Skeletal muscle cell (primary cell): ENCODE results near the gene DDX46.
"Not testable (repeated sequence)": the region's sequence is repeated elsewhere in the genome, so short reads cannot be mapped to it uniquely, and the experiment has no call there.

Experiments used
- DNase-seq: peaks from one replicate; pipeline ENCODE4 v3.0.0-alpha.2; 2010; ENCODE audit warnings: low read depth
- H3K4me3 ChIP-seq: 2 replicates; pipeline ENCODE4 v1.5.1; 2011; ENCODE audit warnings: low read depth, mild to moderate bottlenecking, control low read depth, low read length, moderate library complexity

The DDX46 gene

DNA sequence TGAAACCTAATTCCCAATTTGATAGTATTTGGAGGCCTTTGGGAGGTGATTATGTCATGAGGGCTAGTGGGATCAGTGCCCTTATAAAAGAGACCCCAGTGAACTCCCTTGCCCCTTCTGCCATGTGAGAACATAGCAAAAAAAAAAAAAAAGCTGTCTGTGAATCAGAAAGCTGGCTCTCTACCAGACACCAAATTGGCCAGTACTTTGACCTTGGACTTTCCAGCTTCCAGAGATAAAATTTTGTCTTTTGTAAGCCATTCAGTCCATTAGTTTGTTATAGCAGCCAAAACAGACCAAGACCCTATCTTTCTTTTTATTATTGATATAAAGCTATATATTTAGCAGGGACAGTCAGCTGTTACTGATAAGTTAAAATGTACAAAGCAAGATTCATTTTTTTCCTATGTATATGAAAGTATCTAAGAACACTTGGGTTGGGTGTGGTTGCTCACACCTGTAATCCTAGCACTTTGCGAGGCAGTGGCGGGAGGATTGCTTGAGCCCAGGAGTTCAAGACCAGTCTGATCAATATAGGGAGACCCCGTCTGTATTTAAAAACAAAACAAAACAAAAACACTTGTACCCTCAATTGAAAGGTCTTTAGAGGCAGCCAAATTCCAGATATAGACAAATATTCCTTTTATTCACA is 79.1 kb downstream of the DDX46 start:
- no peak overlapping the region for H3K4me3 ChIP-seq
- DNase-seq, result no peak

DNA sequence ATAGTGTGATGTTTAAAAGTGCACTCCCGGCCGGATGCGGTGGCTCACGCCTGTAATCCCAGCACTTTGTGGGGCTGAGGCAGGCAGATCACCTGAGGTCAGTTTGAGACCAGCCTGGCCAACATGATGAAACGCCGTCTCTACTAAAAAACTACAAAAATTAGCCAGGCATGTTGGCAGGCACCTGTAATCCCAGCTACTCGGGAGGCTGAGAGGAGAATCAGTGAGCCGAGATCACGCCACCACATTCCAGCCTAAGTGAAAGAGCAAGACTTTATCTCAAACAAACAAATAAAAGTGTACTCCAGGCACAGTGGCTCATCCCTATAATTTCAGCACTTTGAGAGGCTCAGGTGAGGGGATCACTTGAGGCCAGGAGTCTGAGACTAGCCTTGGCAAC is 79.8 kb downstream of the DDX46 start:
- DNase-seq, H3K4me3 ChIP-seq: not testable (repeated sequence)

- H3K4me3 ChIP-seq, result no peak overlapping the region
- no peak for DNase-seq
These were observed 82.2 kb downstream of the DDX46 start for GRCh38 chr5:134840811-134841210.

DNA sequence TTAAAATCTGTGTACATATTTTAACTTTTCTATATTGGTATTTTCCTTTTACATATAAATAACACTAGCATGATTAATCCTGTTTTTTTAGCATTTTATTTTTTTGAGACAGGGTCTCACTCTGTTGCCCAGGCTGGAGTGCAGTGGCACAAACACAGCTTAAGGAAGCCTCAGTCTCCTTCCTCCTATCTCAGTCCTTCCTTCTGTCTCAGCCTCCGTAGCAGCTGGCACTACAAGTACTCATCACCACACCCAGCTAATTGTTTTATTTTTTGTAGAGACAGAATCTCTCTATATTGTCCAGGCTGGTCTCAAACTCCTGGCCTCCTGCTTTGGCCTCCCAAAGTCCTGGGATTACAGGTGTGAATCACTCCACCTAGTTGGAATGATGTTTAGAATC is 85.7 kb downstream of the DDX46 start:
- DNase-seq, result no peak
- H3K4me3 ChIP-seq, result no peak overlapping the region

- DNase-seq, result no peak
- H3K4me3 ChIP-seq, result peak overlapping the region; percentile 89
These were observed 86.8 kb downstream of the DDX46 start for GRCh38 chr5:134845335-134845851.

DNA sequence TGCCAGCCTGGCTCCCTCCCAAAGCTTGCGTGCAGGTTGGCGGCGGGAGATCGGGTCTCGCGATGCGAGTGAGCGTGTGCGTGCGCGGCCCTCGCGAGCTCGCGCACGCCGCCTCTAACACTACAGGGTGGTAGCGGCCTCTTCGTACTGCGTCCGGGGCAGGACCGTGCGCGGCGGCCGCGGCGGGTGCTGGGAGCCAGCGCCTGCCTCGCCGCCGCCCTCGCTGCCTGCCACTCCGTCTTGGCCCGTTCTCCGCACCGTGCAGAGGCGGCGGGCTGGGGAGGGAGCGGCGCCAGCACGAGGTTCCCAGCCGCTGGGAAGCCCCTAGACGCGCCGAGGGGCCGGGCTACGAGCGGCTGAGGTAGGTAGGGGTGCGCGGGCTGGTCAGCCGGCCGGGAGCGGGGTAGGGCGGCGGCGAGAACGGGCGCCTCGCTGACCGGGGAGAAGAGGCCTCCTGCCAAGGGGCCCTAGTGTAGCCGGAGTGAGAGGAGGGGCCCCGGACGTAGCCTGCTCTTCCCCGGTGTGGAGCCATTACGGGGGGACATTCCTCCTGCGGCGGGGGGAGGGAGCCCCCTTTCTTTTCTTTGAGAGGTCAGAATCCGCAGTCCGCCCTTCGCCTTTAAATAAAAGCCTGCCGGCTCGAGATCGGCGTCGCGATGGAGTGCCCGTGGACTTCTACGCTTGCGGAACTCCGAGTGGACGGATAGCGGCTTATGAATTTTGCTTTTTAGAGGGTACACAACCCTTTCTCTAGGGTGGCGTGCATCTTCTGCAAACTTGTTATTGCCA is 87.5 kb downstream of the DDX46 start, which contains the start of gene C5orf24:
Gene C5orf24 (plus strand): TSS at position 117 of the 789 bp plus-strand sequence. CDS start 8,933 bp downstream, outside the sequence.
- peak; percentile 90 for DNase-seq
- H3K4me3 ChIP-seq, result peak within 1 kb of the TSS; percentile 89

GRCh38 chr5:134846641-134846960 is 88.0 kb downstream of the DDX46 start:
- H3K4me3 ChIP-seq, result peak overlapping the region; percentile 89
- no peak for DNase-seq

GRCh38 chr5:134849434-134849933 is 90.9 kb downstream of the DDX46 start:
- H3K4me3 ChIP-seq, DNase-seq: not testable (repeated sequence)

DNA sequence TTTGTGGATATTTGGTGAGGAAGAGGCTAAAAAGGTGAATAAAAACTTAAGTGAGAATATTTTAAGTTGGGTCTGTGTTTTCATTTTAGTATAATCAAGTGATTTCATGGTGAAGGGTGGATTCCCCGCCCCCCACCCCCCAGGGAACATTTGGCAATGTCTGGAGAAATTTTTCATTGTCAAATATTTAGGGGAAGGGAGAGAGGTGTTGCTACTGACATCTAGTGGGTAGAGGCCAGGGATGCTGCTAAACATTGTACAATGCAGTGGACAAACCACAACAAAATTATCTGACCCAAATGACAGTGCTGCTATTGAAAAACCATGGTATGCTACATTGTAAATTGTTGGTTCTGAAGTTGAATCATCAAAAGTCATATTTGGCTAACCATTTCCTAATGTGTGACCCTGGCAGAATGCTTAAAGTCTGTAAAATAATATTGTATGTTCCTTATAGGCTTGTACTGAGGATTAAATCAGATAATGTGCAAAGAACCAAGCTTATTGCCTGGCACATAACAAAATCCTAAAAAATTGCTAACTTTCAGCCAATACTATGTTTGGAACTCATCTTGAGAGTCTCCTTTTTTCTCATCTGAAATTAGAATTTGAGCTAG is 92.8 kb downstream of the DDX46 start:
- H3K4me3 ChIP-seq, result no peak overlapping the region
- DNase-seq, result peak; percentile 21

DNA sequence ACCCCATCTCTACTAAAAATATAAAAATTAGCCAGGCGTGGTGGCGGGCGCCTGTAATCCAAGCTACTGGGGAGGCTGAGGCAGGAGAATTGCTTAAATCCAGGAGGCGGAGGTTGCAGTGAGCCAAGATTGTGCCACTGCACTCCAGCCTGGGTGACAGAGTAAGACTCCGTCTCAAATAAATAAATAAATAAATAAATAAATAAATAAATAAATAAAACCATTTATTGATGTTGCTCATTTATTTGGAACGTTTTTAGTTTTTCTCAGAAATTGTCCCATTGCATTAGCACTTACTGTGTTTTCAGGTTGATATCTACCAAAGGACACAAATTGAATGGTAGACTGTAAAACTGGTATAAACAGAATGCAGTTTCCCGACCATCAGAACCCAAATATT is 97.9 kb downstream of the DDX46 start:
- not testable (repeated sequence) for DNase-seq, H3K4me3 ChIP-seq

DNA sequence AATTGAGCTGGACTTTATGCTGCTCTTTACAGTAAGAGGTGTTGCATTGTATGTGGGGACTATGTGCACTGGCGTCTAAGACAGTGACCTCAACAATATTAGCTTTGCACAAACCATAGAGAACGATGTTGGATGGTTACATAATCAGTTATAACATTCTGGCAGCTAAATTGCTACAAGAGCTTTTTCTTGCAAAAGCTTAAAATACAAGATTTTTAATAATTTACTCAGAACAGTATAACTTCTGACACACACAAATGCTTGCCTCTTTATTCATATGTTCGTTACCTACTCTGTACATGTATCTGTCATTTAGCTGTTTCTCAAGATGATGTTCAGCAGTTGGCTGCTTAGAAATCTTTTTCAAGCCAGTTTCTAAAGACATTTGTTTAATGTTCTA is 98.8 kb downstream of the DDX46 start:
- H3K4me3 ChIP-seq, result no peak overlapping the region
- DNase-seq, result no peak

DNA sequence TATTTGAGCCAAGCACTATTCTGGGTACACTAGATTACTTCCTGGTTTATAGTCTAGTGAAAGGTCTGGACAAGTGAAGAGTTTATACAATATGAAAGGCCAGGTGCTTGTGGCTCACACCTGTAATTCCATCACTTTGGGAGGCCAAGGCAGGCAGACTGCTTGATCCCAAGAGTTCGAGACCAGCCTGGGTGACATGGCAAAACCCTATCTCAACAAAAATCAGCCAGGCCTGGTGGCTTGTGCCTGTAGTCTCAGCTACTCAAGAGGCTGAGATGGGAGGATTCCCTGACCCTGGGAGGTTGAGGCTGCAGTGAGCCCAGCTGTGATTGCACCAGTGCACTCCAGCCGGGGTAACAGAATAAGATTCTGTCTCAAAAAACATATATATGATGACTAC is 106.1 kb downstream of the DDX46 start:
- H3K4me3 ChIP-seq, result no peak overlapping the region
- no peak for DNase-seq

GRCh38 chr5:134873494-134873893 is 114.9 kb downstream of the DDX46 start:
- peak overlapping the region; percentile 83 for H3K4me3 ChIP-seq
- no peak for DNase-seq

DNA sequence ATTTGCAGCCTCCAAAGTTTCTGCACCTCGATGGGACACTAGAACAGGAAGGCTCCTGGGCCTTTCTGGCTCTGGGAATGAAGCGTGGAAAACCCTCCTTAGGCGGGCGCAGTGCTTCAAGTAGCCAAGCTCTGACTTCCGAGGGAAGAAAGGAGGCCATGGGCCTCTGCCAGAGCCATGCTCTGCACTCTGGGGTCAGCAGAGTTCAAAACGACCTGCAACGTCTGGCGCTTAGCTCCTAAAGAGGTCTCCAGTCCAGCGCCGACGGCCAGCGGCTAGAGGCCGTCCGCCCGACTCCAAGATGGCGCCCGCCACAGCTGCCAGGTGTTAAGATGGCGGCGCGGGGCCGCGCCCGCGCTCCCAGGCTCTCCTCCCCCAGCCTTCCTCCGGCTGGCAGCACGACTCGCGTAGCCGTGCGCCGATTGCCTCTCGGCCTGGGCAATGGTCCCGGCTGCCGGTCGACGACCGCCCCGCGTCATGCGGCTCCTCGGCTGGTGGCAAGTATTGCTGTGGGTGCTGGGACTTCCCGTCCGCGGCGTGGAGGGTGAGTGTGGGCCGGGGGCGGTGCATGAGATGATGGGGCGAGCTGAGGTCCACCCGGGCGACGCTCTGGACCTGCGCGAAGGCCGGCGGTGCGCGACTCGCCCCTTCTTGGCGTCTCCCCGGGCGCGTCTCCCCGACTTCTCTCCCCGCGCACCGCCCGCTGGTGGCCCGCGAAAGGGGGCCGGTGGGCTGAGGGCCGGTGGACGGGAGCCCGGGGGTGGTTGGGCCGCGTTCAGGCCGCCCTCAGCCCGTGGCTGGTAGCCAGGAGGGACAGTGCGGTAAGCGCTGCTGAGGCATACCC is 115.6 kb downstream of the DDX46 start, which contains the start of gene TXNDC15:
Gene TXNDC15 (plus strand): TSS at position 385 of the 844 bp plus-strand sequence. CDS start 57 bp downstream, at position 442.
- H3K4me3 ChIP-seq, result peak within 1 kb of the TSS; percentile 83
- DNase-seq, result peak; percentile 55

DNA sequence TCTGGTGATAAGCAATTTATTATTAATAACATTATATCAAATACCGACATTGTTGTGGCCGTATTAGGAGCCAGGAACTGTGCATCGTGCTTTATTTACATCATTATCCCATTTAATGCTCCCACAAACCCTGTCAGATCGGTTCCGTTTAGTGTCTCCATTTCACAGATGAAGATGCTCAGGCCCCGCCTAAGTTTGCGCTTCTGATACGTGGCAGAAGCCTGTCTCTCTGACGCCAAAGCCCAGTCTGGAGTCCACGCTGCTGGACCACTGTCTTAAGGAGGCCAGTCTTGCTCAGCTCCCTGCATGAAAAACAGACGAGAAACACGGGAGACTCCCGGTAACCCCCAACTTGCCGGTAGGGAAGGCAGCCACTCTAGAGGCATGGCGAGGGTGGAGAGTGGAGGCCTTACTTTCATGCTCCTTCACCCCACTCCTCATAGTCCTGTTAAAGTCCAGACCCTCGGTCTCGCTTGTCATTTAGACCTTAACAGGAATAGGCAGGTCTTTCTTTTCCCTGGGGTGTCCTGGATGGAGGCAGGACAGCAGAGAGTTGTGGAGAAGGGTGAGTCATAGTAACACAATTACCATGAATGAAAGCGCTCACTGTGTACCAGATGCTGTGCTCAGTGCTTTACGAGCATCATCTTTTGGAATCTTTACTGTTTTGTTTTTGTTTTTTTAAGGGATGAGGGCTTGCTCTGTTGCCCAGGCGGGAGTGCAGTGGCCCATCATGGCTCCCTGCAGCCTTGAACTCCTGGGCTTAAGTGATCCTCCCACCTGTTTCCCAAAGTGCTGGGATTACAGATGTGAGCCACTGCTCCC is 116.5 kb downstream of the DDX46 start:
- DNase-seq, result peak; percentile 77

GRCh38 chr5:134877159-134877558 is 118.6 kb downstream of the DDX46 start:
- no peak overlapping the region for H3K4me3 ChIP-seq
- no peak for DNase-seq

More for the DNA sequence above, 116.5 kb downstream of the DDX46 start:
- H3K4me3 ChIP-seq, result peak overlapping the region; percentile 83

DNA sequence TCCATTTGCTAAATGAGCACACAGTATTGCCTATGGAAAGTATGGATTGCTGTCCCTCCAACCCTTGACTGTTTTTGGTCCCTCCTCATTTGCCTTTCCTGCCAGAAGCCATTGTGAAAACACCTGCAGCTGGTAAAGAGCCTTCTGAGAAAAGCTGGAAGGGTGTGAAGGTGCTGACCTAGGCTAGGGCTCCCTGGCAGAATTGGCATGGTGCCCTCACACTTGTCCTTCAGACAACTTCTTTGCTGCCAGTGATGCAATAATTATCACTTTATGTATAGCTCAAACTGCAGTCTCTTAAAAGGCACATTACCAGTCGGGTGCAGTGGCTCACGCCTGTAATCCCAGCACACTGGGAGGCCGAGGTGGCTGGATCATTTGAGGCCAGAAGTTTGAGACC is 119.8 kb downstream of the DDX46 start:
- H3K4me3 ChIP-seq, result no peak overlapping the region
- DNase-seq, result no peak

DNA sequence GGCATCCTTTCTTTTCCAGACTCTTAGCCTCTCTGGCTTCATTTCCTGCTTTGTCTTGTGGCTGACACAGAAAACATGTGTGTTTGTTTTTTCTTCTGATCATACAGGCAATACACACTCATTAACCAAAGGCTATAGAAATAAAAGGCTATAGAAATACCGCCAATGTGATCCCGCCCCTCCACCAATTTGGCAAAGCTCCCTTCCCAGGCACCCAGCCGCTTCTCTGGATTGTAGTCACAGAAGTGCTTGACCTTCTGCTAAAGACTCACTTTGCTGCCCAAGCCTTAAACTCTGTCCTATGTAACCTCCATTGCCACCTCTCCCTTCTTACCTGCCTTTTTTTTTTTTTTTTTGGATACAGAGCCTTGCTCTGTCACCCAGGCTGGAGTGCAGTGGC is 120.9 kb downstream of the DDX46 start:
- DNase-seq, result no peak
- no peak overlapping the region for H3K4me3 ChIP-seq
